WERI-Rb-1 (cell line): ENCODE data around the gene C6orf15.
A peak's percentile ranks its signal among the peaks of the same experiment; 100 is the strongest.

Experiments
- DNase-seq: peaks from one replicate; pipeline ENCODE4 v3.0.0-alpha.2; 2020
- H3K27ac ChIP-seq: fragments of 250-450 bp; sonication (Bioruptor Pico); 2 replicates; pipeline ENCODE4 v1.5.1; 2020; ENCODE audit warnings: mild to moderate bottlenecking, moderate library complexity
- H3K27me3 ChIP-seq: fragments of 250-450 bp; sonication (Bioruptor Pico); 2 replicates; pipeline ENCODE4 v1.5.1; 2021; ENCODE audit warnings: mild to moderate bottlenecking, low read depth, moderate library complexity; ENCODE audit not compliant: insufficient read depth, severe bottlenecking
- H3K36me3 ChIP-seq: fragments of 250-450 bp; sonication (Bioruptor Pico); 2 replicates; pipeline ENCODE4 v1.5.1; 2020; ENCODE audit warnings: mild to moderate bottlenecking, moderate library complexity
- H3K4me3 ChIP-seq: 2 replicates; pipeline ENCODE4 v1.5.1; 2011; ENCODE audit warnings: low read depth, mild to moderate bottlenecking, control low read depth, low read length
- H3K9me3 ChIP-seq: fragments of 250-450 bp; sonication (Bioruptor Pico); 2 replicates; pipeline ENCODE4 v1.5.1; 2021; ENCODE audit warnings: mild to moderate bottlenecking, moderate library complexity; ENCODE audit not compliant: severe bottlenecking
- TF ChIP-seq, protein P1 (sequence below): IDR thresholded peaks from 2 replicates; pipeline ENCODE4 v1.5.1; 2011; ENCODE audit warnings: low read depth, mild to moderate bottlenecking, control low read depth, inconsistent platforms, low read length

Gene C6orf15

DNA sequence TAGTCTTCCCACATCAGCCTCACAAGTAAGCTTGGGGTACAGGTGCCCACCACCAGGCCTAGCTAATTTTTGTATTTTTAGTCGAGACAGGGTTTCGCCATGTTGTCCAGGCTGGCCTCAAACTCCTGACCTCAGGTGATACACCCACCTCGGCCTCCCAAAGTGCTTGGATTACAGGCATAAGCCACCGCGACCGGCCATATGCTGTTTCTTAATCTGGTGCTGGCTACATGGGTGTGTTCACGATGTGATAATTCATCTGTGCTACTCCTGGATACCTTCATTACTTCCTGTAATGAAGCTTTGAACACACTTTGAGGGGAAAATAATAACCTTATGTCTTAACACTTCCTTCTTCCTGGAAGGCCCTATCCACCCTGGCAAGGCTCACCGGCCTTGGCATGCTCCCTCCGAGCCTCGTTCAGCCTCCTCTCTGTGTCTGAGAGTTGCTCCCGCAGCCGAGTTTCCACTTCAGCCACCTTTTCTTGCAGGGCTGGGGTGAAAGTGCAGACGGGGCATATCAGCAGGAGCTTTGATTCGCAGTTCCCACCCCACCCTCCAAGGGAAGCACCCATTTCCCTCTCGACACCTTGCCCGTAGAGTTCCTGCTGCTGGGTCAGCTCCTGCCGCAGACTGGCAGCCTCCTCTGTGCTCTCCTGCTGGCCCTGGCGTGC lies 32.1 kb upstream of the C6orf15 start:
- Histone ChIP-seq H3K9me3 (peaks cover 2% of the 10 kb centered on the region), H3K36me3 (peaks cover 66% of the 10 kb centered on the region), H3K27ac (peak overlapping the region; percentile 83), H3K27me3 (no peaks in the 10 kb centered on the region), H3K4me3 (no peak overlapping the region)
- TF ChIP-seq, protein P1, sequence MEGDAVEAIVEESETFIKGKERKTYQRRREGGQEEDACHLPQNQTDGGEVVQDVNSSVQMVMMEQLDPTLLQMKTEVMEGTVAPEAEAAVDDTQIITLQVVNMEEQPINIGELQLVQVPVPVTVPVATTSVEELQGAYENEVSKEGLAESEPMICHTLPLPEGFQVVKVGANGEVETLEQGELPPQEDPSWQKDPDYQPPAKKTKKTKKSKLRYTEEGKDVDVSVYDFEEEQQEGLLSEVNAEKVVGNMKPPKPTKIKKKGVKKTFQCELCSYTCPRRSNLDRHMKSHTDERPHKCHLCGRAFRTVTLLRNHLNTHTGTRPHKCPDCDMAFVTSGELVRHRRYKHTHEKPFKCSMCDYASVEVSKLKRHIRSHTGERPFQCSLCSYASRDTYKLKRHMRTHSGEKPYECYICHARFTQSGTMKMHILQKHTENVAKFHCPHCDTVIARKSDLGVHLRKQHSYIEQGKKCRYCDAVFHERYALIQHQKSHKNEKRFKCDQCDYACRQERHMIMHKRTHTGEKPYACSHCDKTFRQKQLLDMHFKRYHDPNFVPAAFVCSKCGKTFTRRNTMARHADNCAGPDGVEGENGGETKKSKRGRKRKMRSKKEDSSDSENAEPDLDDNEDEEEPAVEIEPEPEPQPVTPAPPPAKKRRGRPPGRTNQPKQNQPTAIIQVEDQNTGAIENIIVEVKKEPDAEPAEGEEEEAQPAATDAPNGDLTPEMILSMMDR: no peak
- peak; percentile 89 for DNase-seq

DNA sequence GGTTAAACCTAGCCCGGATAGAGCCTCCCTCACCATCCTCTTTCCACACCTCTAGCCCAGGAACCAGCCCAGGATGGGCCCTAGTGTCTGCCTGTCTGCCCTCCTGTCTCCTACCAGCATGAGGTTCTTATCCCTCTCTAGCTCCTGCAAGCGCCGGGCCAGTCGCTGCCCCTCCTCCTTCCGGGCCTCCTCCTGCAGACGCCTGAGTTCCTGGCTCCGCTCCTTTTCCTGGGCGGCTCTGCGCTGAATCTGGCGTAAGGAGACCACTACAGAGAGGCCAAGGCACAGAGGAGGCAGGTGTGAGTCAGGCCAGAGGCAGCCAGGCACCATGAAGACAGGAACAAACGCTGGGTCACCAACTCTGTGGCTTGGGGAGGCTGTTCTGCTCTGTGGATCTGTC lies 30.8 kb upstream of the C6orf15 start:
- peaks cover 2% of the 10 kb centered on the region for H3K9me3 ChIP-seq
- DNase-seq: peak; percentile 92
- no peak overlapping the region for H3K4me3 ChIP-seq
- no peaks in the 10 kb centered on the region for H3K27me3 ChIP-seq
- peak overlapping the region; percentile 83 for H3K27ac ChIP-seq
- TF ChIP-seq, protein P1: no peak
- H3K36me3 ChIP-seq: peaks cover 58% of the 10 kb centered on the region

DNA sequence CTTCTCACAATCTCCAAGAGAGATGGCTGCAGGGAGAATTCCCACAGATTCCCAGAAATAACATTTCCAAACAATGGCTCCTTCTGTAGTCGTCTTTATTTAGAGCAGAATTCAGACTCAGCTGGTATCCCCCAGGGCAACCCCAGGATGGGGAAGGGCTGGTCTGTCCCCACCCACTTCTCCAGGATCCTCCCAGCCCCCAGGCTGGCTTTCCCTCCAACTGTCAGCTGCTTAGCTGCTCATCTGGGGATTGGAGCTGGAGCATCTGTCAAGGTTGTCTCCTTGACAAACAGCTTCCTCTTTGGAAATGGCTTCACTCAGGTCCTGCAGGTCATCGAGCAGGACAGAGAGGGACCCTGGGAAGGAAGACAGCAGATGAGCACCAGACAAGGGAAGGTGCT lies 30.0 kb upstream of the C6orf15 start:
- H3K9me3 ChIP-seq: peaks cover 2% of the 10 kb centered on the region
- TF ChIP-seq, protein P1: no peak
- H3K36me3 ChIP-seq: peaks cover 50% of the 10 kb centered on the region
- peak; percentile 97 for DNase-seq
- peak overlapping the region; percentile 83 for H3K27ac ChIP-seq
- no peak overlapping the region for H3K4me3 ChIP-seq
- H3K27me3 ChIP-seq: no peaks in the 10 kb centered on the region

DNA sequence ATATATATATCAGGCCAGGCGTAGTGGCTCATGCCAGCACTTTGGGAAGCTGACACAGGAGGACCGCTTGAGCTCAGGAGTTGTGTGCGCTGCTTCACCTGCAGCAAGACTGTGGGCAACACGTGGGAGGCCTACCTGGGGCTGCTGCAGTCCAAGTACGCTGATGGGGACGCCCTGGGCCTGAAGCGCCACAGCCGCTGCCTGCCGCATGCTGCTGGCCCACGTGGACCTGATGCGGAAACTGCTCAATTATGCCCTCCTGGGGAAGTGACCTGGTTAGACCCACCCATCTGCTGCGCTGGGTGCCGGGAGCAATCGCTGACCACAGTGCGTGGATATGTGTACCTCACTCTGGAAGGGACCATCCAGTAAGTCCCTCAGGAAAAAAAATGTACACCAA lies 28.3 kb upstream of the C6orf15 start:
- Histone ChIP-seq H3K9me3 (peaks cover 2% of the 10 kb centered on the region), H3K27ac (no peak overlapping the region), H3K36me3 (peaks cover 35% of the 10 kb centered on the region), H3K27me3 (no peaks in the 10 kb centered on the region), H3K4me3 (no peak overlapping the region)
- no peak for DNase-seq
- TF ChIP-seq, protein P1: no peak

DNA sequence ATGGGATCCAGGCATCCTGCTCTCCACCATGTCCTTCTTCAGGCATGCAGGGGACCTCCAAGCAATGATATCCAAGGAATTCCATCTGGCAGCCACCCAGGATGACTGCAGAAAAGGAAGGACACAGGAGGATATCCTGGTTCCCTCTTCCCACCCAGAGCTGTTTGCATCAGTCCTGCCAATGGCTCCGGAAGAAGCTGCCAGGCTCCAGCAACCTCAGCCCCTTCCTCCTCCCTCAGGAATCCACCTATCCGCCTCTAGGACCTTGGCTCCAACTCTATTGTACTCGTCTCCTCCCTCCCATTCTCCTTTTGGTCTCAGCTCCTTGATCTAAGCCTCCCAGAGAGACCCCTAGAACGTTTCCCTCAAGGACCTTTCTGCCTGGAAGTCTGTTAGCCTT lies 27.2 kb upstream of the C6orf15 start:
- H3K27ac ChIP-seq: no peak overlapping the region
- DNase-seq: no peak
- TF ChIP-seq, protein P1: no peak

DNA sequence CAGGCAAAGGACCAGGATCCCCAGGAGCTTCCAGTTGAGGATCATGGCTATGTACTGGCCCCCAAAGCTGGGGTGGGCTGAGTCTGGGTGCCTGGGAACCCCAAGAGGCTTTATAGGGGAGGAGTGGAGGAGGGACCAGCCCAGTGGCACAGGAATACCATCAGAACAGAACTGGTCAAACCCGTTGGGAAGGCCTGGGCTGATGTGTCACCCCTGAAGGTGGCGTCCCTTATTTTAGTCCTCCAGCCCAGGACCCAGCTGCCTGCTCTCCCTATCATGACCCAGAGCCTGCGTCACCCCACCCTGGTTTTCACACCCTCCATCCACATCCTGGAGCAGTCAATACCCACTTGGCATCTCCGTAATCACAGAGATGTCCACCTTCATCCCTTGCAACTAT lies 26.6 kb upstream of the C6orf15 start, which contains the start of gene PSORS1C2:
PSORS1C2 (minus strand) TSS at position 85 of the 400 bp plus-strand sequence; CDS start at position 45, 40 bp downstream.
- H3K4me3 ChIP-seq: no peak within 1 kb of the TSS
- TF ChIP-seq, protein P1: no peak
- DNase-seq: no peak
- peaks cover 18% of the 10 kb centered on the region for H3K36me3 ChIP-seq
- H3K9me3 ChIP-seq: peaks cover 2% of the 10 kb centered on the region
- H3K27me3 ChIP-seq: no peaks in the 10 kb centered on the region
- H3K27ac ChIP-seq: no peak within 1 kb of the TSS

More for the DNA sequence above, 27.2 kb upstream of the C6orf15 start:
- peaks cover 24% of the 10 kb centered on the region for H3K36me3 ChIP-seq
- no peaks in the 10 kb centered on the region for H3K27me3 ChIP-seq
- H3K4me3 ChIP-seq: no peak overlapping the region
- H3K9me3 ChIP-seq: peaks cover 2% of the 10 kb centered on the region
